Cardiac fibroblast (primary cell): ENCODE data around the gene NVL.

Source experiments
- DNase-seq, 2 donors: peaks; one replicate each; pipeline versions ENCODE4 v3.0.0 to v3.0.0-alpha.2; 2010; ENCODE audit warnings: low read depth in 2 of 2
- H3K4me3 ChIP-seq, 2 donors: replicated peaks in 1 of 2; 1 replicate in 1 of 2; 2 replicates in 1 of 2; pipeline ENCODE4 v1.5.1; 2011; ENCODE audit warnings: low read depth in 2 of 2, low read length in 2 of 2, mild to moderate bottlenecking in 2 of 2, moderate library complexity in 1 of 2
- CTCF ChIP-seq: IDR thresholded peaks from one replicate; pipeline ENCODE4 v1.5.1; 2011; ENCODE audit warnings: low read depth, mild to moderate bottlenecking, low read length, inconsistent platforms

Gene NVL

GRCh38 chr1:224196813-224197600, 133.0 kb downstream of the NVL start:
- no peak for DNase-seq
- no peak overlapping the region for H3K4me3 ChIP-seq
- no peak for TF ChIP-seq CTCF

GRCh38 chr1:224193319-224193966, 136.5 kb downstream of the NVL start:
- TF ChIP-seq CTCF: no peak
- no peak overlapping the region for H3K4me3 ChIP-seq
- DNase-seq: no peak

GRCh38 chr1:224192082-224192788, 137.7 kb downstream of the NVL start:
- no peak for DNase-seq
- no peak for TF ChIP-seq CTCF
- H3K4me3 ChIP-seq: no peak overlapping the region

- no peak overlapping the region for H3K4me3 ChIP-seq
- DNase-seq: no peak
- TF ChIP-seq CTCF: no peak
Observed at GRCh38 chr1:224189561-224189960, 140.4 kb downstream of the NVL start.

DNA sequence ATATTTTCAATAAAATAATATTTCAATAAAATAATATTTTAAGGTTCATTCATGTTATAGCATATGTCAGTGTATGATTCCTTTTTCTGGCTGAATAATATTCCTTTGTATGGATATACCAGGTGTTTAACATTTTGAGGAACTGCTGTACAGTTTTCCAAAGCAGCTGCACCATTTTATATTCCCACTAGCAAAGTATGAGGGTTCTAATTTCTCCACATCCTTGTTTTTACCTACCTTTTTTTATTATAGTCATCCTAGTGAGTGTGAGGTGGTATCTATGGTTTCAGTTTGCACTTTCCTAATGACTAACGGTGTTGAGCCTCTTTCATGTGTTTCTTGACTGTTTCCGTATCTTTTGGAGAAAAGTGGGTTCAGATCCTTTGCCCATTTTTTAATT, 141.7 kb downstream of the NVL start:
- no peak overlapping the region for H3K4me3 ChIP-seq
- no peak for TF ChIP-seq CTCF
- DNase-seq: no peak

DNA sequence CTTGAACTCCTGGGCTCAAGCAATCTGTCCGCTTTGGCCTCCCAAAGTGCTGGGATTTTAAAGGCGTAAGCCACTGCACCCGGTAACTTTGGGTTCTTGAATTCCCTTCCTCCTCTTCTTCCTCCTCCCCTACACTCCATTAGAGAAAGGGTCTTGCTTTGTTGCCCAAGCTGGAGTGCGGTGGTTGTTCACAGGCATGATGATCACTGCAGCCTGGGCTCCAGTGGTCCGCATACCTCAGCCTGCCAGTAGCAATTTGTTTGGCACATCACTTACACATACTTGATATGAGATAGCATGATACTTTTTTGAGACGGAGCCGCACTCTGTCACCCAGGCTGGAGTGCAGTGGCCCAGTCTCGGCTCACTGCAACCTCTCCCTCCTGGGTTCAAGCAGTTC, 144.8 kb downstream of the NVL start:
- DNase-seq: no peak
- H3K4me3 ChIP-seq: no peak overlapping the region
- no peak for TF ChIP-seq CTCF
